GM12878 (cell line): ENCODE measurements around the gene TPH2. TPM values are rescaled to one million over a fixed set of nuclear protein-coding genes. Genes with fewer than 3 reads are reported as not detected.

Experiments
- ATAC-seq: fragments of 200-7000 bp; cut with Tn5 transposase; 3 replicates; pipeline ENCODE4 v1.9.1; 2020; ENCODE audit warnings: mild to moderate bottlenecking, moderate library complexity
- BruUV-seq: library from RNA; stranded (reverse); fragments of 400-500 nt; replicated peaks from 2 replicates; lab custom pipeline; 2021; lab: Mats Ljungman, UMichigan
- CTCF ChIA-PET: fragments of 300-600 bp; sonication (Branson Sonifier 250); formaldehyde crosslinking; extraction: SDS; loops from one replicate; lab custom pipeline; 2021; ENCODE audit warnings: inconsistent platforms; lab: Yijun Ruan, JAX
- POLR2A ChIA-PET: fragments of 350-600 bp; formaldehyde crosslinking; extraction: SDS; loops from one replicate; lab custom pipeline; 2021; ENCODE audit warnings: inconsistent platforms; lab: Charles Lee
- RAD21 ChIA-PET: fragments of 300-600 bp; sonication (Branson Sonifier 250); formaldehyde crosslinking; loops from one replicate; lab custom pipeline; 2023; ENCODE audit warnings: antibody characterized with exemption; ENCODE audit not compliant: unreplicated experiment; lab: Charles Lee
- SMC1A ChIA-PET: fragments of 300-600 bp; sonication (Branson Sonifier 250); formaldehyde crosslinking; loops from one replicate; lab custom pipeline; 2023; ENCODE audit not compliant: unreplicated experiment, uncharacterized antibody; lab: Charles Lee
- DNase-seq: peaks from one replicate; pipeline ENCODE4 v3.0.0-alpha.2; 2011; ENCODE audit warnings: low read depth, low spot score
- FAIRE-seq: peaks from 3 replicates; lab custom pipeline; 2011; peaks lifted over from hg19 to GRCh38; lab: Jason Lieb, UNC
- H2AFZ ChIP-seq: 2 replicates; pipeline ENCODE4 v1.6.0; 2011; ENCODE audit warnings: low read depth, low read length, control low read depth; ENCODE audit not compliant: control insufficient read depth
- H3K27ac ChIP-seq: 2 replicates; pipeline ENCODE4 v1.5.1; 2011; ENCODE audit warnings: control low read depth; ENCODE audit not compliant: control insufficient read depth, insufficient read depth
- H3K27me3 ChIP-seq, 2 experiments: replicated peaks in 1 of 2; 2 replicates each; pipeline versions ENCODE4 v1.6.0 to v1.6.1; 2011; ENCODE audit warnings: low read length in 1 of 2; ENCODE audit not compliant: control insufficient read depth in 2 of 2, insufficient read depth in 2 of 2
- H3K36me3 ChIP-seq, 2 experiments: 2 replicates each; pipeline ENCODE4 v1.5.1; 2011; ENCODE audit warnings: low read length in 1 of 2; ENCODE audit not compliant: control insufficient read depth in 2 of 2, insufficient read depth in 2 of 2
- H3K4me1 ChIP-seq: 2 replicates; pipeline ENCODE4 v1.6.1; 2011; ENCODE audit warnings: mild to moderate bottlenecking, low read length, moderate library complexity, mixed read lengths; ENCODE audit not compliant: control insufficient read depth, insufficient read depth
- H3K4me2 ChIP-seq: 2 replicates; pipeline ENCODE4 v1.6.0; 2011; ENCODE audit warnings: control low read depth; ENCODE audit not compliant: control insufficient read depth, insufficient read depth
- H3K4me3 ChIP-seq: fragments of 200-600 bp; sonication (generic); 2 replicates; pipeline ENCODE4 v1.5.1; 2016
- H3K79me2 ChIP-seq: 2 replicates; pipeline ENCODE4 v1.6.0; 2011; ENCODE audit warnings: low read length; ENCODE audit not compliant: control insufficient read depth, insufficient read depth
- H3K9ac ChIP-seq: 2 replicates; pipeline ENCODE4 v1.8.0; 2011; ENCODE audit warnings: low read length, control low read depth, mixed read lengths; ENCODE audit not compliant: control insufficient read depth, insufficient read depth
- H3K9me3 ChIP-seq: replicated peaks from 3 replicates; pipeline ENCODE4 v1.5.1; 2011; ENCODE audit warnings: mild to moderate bottlenecking, low read length; ENCODE audit not compliant: control insufficient read depth, insufficient read depth
- H4K20me1 ChIP-seq: 2 replicates; pipeline ENCODE4 v1.6.0; 2011; ENCODE audit not compliant: control insufficient read depth, insufficient read depth
- HSF1 ChIP-seq: fragments of 150-350 bp; IDR thresholded peaks from 2 replicates; pipeline ENCODE4 v1.6.1; 2014; ENCODE audit warnings: mild to moderate bottlenecking, low read depth, low read length
- MYC ChIP-seq: IDR thresholded peaks from 2 replicates; pipeline ENCODE4 v1.6.1; 2011; ENCODE audit warnings: mild to moderate bottlenecking, low read length, moderate library complexity, inconsistent platforms; ENCODE audit not compliant: insufficient read depth, insufficient replicate concordance, insufficient read length, severe bottlenecking
- NBN ChIP-seq: fragments of 450-650 bp; IDR thresholded peaks from 2 replicates; pipeline ENCODE4 v1.6.1; 2016
- NR2C2 ChIP-seq: IDR thresholded peaks from 2 replicates; pipeline ENCODE4 v1.6.1; 2011; ENCODE audit warnings: borderline replicate concordance, low read depth; ENCODE audit not compliant: control insufficient read depth, insufficient read length
- PKNOX1 ChIP-seq: fragments of 450-650 bp; IDR thresholded peaks from 2 replicates; pipeline ENCODE4 v1.6.1; 2016; ENCODE audit warnings: mild to moderate bottlenecking
- RFX5 ChIP-seq: IDR thresholded peaks from 2 replicates; pipeline ENCODE4 v1.6.1; 2011; ENCODE audit warnings: low read depth, low read length, improper control_type of control experiment
- ZSCAN29 ChIP-seq: fragments of 450-650 bp; IDR thresholded peaks from 2 replicates; pipeline ENCODE4 v1.6.1; 2017; ENCODE audit warnings: mild to moderate bottlenecking, moderate library complexity
- WGBS: methylation state at CpG from one replicate; pipeline ENCODE4 v1.1.6; 2016; ENCODE audit warnings: low lambda C conversion rate; ENCODE audit not compliant: insufficient replicate concordance, insufficient coverage; ENCODE audit errors: missing lambda C conversion rate; 5-methylcytosine and 5-hydroxymethylcytosine counted together
- in situ Hi-C: fragments of 300-500 bp; cut with MboI; formaldehyde crosslinking; loops from 9 replicates; pipeline ENCODE4 v1.14.3; 2018; ENCODE audit warnings: mixed read lengths
- intact Hi-C: fragments of 100-400 bp; cut with micrococcal nuclease; formaldehyde crosslinking; loops from one replicate; pipeline ENCODE4 v1.14.2; 2022; ENCODE audit not compliant: unreplicated experiment
- polyA plus RNA-seq, 11 experiments: library from polyadenylated mRNA; depleted of rRNA in 4 of 11; unstranded in 6 of 11; stranded (reverse) in 5 of 11; fragments of >200 nt; fragmentation: Nextera tagmentation in 4 of 11; fragmentation: Illumina TruSeq in 1 of 11; extraction: Ambion mirVana in 4 of 11; extraction: Trizol in 1 of 11; gene quantifications; 1 replicate in 1 of 11; 2 replicates in 10 of 11; pipeline versions ENCODE4 v1.2.1 to v1.2.3, GENCODE V29; 2011 to 2016; ENCODE audit warnings: inconsistent platforms in 2 of 11, missing spikeins in 2 of 11, low read depth in 1 of 11
- total RNA-seq, 4 experiments: library from RNA; depleted of rRNA in 3 of 4; stranded (reverse); fragments of >200 nt in 3 of 4; fragmentation: Illumina TruSeq in 1 of 4; extraction: Trizol in 1 of 4; gene quantifications; 2 replicates each; pipeline versions ENCODE4 v1.2.1 to v1.2.3, GENCODE V29; 2013 to 2021

TPH2 gene
- total and polyA plus RNA-seq, 10 of the 15 experiments (the other 5 are each of a cell fraction or from before 2014, with no cell fraction given) = not detected

- TF ChIP-seq RFX5 = no peak
- TF ChIP-seq HSF1 = no peak
- no peak for TF ChIP-seq NR2C2
- no peak for TF ChIP-seq PKNOX1
- TF ChIP-seq, all 136 proteins: peak for 0
Measured at GRCh38 chr12:71940068-71940467, 1.4 kb downstream of the TPH2 start (continued).

GRCh38 chr12:71941174-71941573, 2.5 kb downstream of the TPH2 start:
- Histone ChIP-seq H3K9me3 (peaks cover 2% of the 10 kb centered on the region; the same call in 2 of the 3 replicates), H3K36me3 (no peaks in the 10 kb centered on the region), H3K4me3 (no peak overlapping the region), H3K27ac (no peak overlapping the region), H3K4me2 (no peak overlapping the region), H2AFZ (no peak overlapping the region), H3K4me1 (no peaks in the 10 kb centered on the region), H3K79me2 (no peaks in the 10 kb centered on the region), H4K20me1 (no peaks in the 10 kb centered on the region), H3K27me3 (no peaks in the 10 kb centered on the region; a peak in 1 of 4 replicates), H3K9ac (no peak overlapping the region)
- RAD21 ChIA-PET = no interaction called here
- POLR2A ChIA-PET = no interaction called here
- in situ Hi-C loops = no loop called here
- no peak for TF ChIP-seq NBN
- no peak for TF ChIP-seq ZSCAN29
- no peak for TF ChIP-seq MYC
- CTCF ChIA-PET = interaction anchor here (3.7 kb wide), 1 partner anchor 161 kb away, joined by 22 read pairs; no protein-coding TSS in a partner anchor
- intact Hi-C loops = no loop called here
- SMC1A ChIA-PET = interaction anchor here (0.8 kb wide), 1 partner anchor 13 kb away, joined by 3 read pairs; no protein-coding TSS in a partner anchor
- ATAC-seq (no peak), DNase-seq (no peak), FAIRE-seq (no peak)
- no TSS peak for BruUV-seq
- 52% methylated on average over 6 of the region's 6 CpGs for WGBS
